Mesenchymal stem cell (in vitro differentiated cells and primary cell): ENCODE measurements around the gene RTEL1. TPM values are rescaled to one million over a fixed set of nuclear protein-coding genes. Genes with fewer than 3 reads are reported as not detected.

Experiments used
- DNase-seq: peaks from one replicate; pipeline ENCODE4 v3.0.0-alpha.2; 2013
- H2AFZ ChIP-seq: one replicate; pipeline ENCODE4 v1.6.1; 2013; ENCODE audit warnings: low read depth, mild to moderate bottlenecking, control low read depth, inconsistent platforms, low read length, moderate library complexity
- H2AK5ac ChIP-seq: 2 replicates; pipeline ENCODE4 v1.6.1; 2013; ENCODE audit warnings: low read length, moderate library complexity, mild to moderate bottlenecking, inconsistent platforms; ENCODE audit not compliant: severe bottlenecking
- H2BK120ac ChIP-seq: one replicate; pipeline ENCODE4 v1.6.1; 2013; ENCODE audit warnings: low read depth, mild to moderate bottlenecking, inconsistent platforms, low read length, moderate library complexity
- H2BK12ac ChIP-seq, 2 experiments: one replicate each; pipeline ENCODE4 v1.6.1; 2013; ENCODE audit warnings: inconsistent platforms in 2 of 2, low read length in 2 of 2, mild to moderate bottlenecking in 2 of 2, moderate library complexity in 2 of 2, control low read depth in 1 of 2
- H2BK15ac ChIP-seq: one replicate; pipeline ENCODE4 v1.6.1; 2013; ENCODE audit warnings: mild to moderate bottlenecking, low read depth, inconsistent platforms; ENCODE audit not compliant: poor library complexity, severe bottlenecking
- H2BK5ac ChIP-seq: 2 replicates; pipeline ENCODE4 v1.6.1; 2013; ENCODE audit warnings: low read depth, mild to moderate bottlenecking, low read length, control low read depth, inconsistent platforms; ENCODE audit not compliant: poor library complexity, severe bottlenecking
- H3K14ac ChIP-seq, 2 experiments: one replicate each; pipeline ENCODE4 v1.6.1; 2013; ENCODE audit warnings: inconsistent platforms in 2 of 2, low read length in 2 of 2, control low read depth in 1 of 2, mild to moderate bottlenecking in 1 of 2, moderate library complexity in 1 of 2
- H3K18ac ChIP-seq, 2 experiments: one replicate each; pipeline ENCODE4 v1.6.1; 2013; ENCODE audit warnings: inconsistent platforms in 2 of 2, low read length in 2 of 2, control low read depth in 1 of 2, low read depth in 1 of 2, mild to moderate bottlenecking in 1 of 2
- H3K23ac ChIP-seq, 2 experiments: one replicate each; pipeline ENCODE4 v1.6.1; 2013; ENCODE audit warnings: inconsistent platforms in 2 of 2, low read length in 2 of 2, mild to moderate bottlenecking in 2 of 2, moderate library complexity in 2 of 2, control low read depth in 1 of 2
- H3K27ac ChIP-seq: 2 replicates; pipeline ENCODE4 v1.5.1; 2013; ENCODE audit warnings: mild to moderate bottlenecking, moderate library complexity, low read length, control low read depth, inconsistent platforms; ENCODE audit not compliant: poor library complexity, severe bottlenecking
- H3K27me3 ChIP-seq, 2 experiments: 2 replicates each; pipeline versions ENCODE4 v1.6.1 to v1.7.0; 2013; ENCODE audit warnings: low read length in 2 of 2, mild to moderate bottlenecking in 2 of 2, moderate library complexity in 2 of 2, control low read depth in 1 of 2, inconsistent platforms in 1 of 2; ENCODE audit not compliant: control insufficient read depth in 1 of 2, insufficient read depth in 1 of 2
- H3K36me3 ChIP-seq, 2 experiments: 2 replicates each; pipeline versions ENCODE4 v1.6.1 to v1.7.0; 2013; ENCODE audit warnings: low read length in 2 of 2, control low read depth in 1 of 2, inconsistent platforms in 1 of 2, low read depth in 1 of 2, mild to moderate bottlenecking in 1 of 2; ENCODE audit not compliant: insufficient read depth in 2 of 2, control insufficient read depth in 1 of 2
- H3K4ac ChIP-seq, 2 experiments: one replicate each; pipeline ENCODE4 v1.6.1; 2013; ENCODE audit warnings: inconsistent platforms in 2 of 2, low read length in 2 of 2, mild to moderate bottlenecking in 2 of 2, moderate library complexity in 2 of 2, control low read depth in 1 of 2, low read depth in 1 of 2
- H3K4me1 ChIP-seq: 2 replicates; pipeline ENCODE4 v1.6.1; 2013; ENCODE audit warnings: low read depth, low read length, control low read depth; ENCODE audit not compliant: control insufficient read depth, insufficient read depth
- H3K4me2 ChIP-seq: 2 replicates; pipeline ENCODE4 v1.6.1; 2013; ENCODE audit warnings: low read length, mild to moderate bottlenecking, inconsistent platforms; ENCODE audit not compliant: poor library complexity, severe bottlenecking
- H3K4me3 ChIP-seq, 2 experiments: 2 replicates each; pipeline versions ENCODE4 v1.5.1 to v1.7.0; 2013; ENCODE audit warnings: low read length in 2 of 2, mild to moderate bottlenecking in 2 of 2, control low read depth in 1 of 2, low read depth in 1 of 2; ENCODE audit not compliant: insufficient read depth in 1 of 2
- H3K79me1 ChIP-seq: replicated peaks from 2 replicates; pipeline ENCODE4 v1.6.1; 2013; ENCODE audit warnings: mild to moderate bottlenecking, control low read depth, low read length, inconsistent platforms; ENCODE audit not compliant: poor library complexity, severe bottlenecking
- H3K9ac ChIP-seq: 2 replicates; pipeline ENCODE4 v1.7.0; 2013; ENCODE audit warnings: mild to moderate bottlenecking, low read length, moderate library complexity
- H3K9me3 ChIP-seq: 2 replicates; pipeline ENCODE4 v1.7.0; 2013; ENCODE audit warnings: mild to moderate bottlenecking, low read length; ENCODE audit not compliant: control insufficient read depth
- H4K8ac ChIP-seq: one replicate; pipeline ENCODE4 v1.6.1; 2013; ENCODE audit warnings: inconsistent platforms, mild to moderate bottlenecking, low read length, moderate library complexity
- H4K91ac ChIP-seq: one replicate; pipeline ENCODE4 v1.6.1; 2013; ENCODE audit warnings: mild to moderate bottlenecking, low read length, inconsistent platforms
- WGBS: methylation state at CpG from one replicate; pipeline ENCODE4 v1.1.7; 2013; ENCODE audit warnings: mixed read lengths; 5-methylcytosine and 5-hydroxymethylcytosine counted together
- small RNA-seq: library from polyadenylated mRNA; stranded (forward); fragments of <200 nt; extraction: miRNeasy Mini kit (QIAGEN cat#:217004); gene quantifications from one replicate; pipeline ENCODE3, GENCODE V24; 2013; ENCODE audit warnings: low read depth

RTEL1 gene

GRCh38 chr20:63744158-63744557 is 86.0 kb downstream of the RTEL1 start:
- no peak overlapping the region for H4K91ac ChIP-seq
- H3K9me3 ChIP-seq, result no peaks in the 10 kb centered on the region
- no peak overlapping the region for H3K14ac ChIP-seq
- no peak overlapping the region for H2BK15ac ChIP-seq
- no peak overlapping the region for H2BK120ac ChIP-seq
- no peak overlapping the region for H4K8ac ChIP-seq
- no peak overlapping the region for H3K9ac ChIP-seq
- peaks cover 10% of the 10 kb centered on the region for H3K79me1 ChIP-seq
- no peak overlapping the region for H2BK12ac ChIP-seq
- no peak overlapping the region for H3K18ac ChIP-seq
- H3K4me1 ChIP-seq, result peaks cover 19% of the 10 kb centered on the region
- no peak overlapping the region for H3K4ac ChIP-seq
- no peak overlapping the region for H2AFZ ChIP-seq
- no peak overlapping the region for H2AK5ac ChIP-seq
- peaks cover 21 to 55% of the 10 kb centered on the region in 2 experiments for H3K36me3 ChIP-seq
- no peak overlapping the region for H3K27ac ChIP-seq
- H3K23ac ChIP-seq, result no peak overlapping the region
- H3K4me3 ChIP-seq, result no peak overlapping the region
- no peak overlapping the region for H3K4me2 ChIP-seq
- WGBS, result 90% methylated on average over 4 of the region's 4 CpGs
- H2BK5ac ChIP-seq, result no peak overlapping the region
- no peak for DNase-seq
- H3K27me3 ChIP-seq, result no peaks in the 10 kb centered on the region

GRCh38 chr20:63744574-63745423 is 86.7 kb downstream of the RTEL1 start:
- no peak for DNase-seq
- 91% methylated on average over 25 of the region's 25 CpGs for WGBS
- Histone ChIP-seq H3K4me1 (peaks cover 17% of the 10 kb centered on the region), H2AK5ac (no peak overlapping the region), H2AFZ (no peak overlapping the region), H3K79me1 (peaks cover 10% of the 10 kb centered on the region), H3K4me2 (no peak overlapping the region), H3K4ac (no peak overlapping the region), H3K4me3 (no peak overlapping the region), H3K36me3 (peaks cover 21 to 58% of the 10 kb centered on the region in 2 experiments), H3K9ac (no peak overlapping the region), H4K91ac (no peak overlapping the region), H2BK15ac (no peak overlapping the region), H3K14ac (no peak overlapping the region), H3K27ac (no peak overlapping the region), H3K23ac (no peak overlapping the region), H3K18ac (no peak overlapping the region), H3K27me3 (no peaks in the 10 kb centered on the region), H2BK12ac (no peak overlapping the region), H4K8ac (no peak overlapping the region), H2BK120ac (no peak overlapping the region), H3K9me3 (no peaks in the 10 kb centered on the region), H2BK5ac (no peak overlapping the region)

GRCh38 chr20:63745424-63745805 is 87.3 kb downstream of the RTEL1 start:
- Histone ChIP-seq H2BK15ac (no peak overlapping the region), H3K4me2 (no peak overlapping the region), H3K4ac (no peak overlapping the region), H3K27ac (no peak overlapping the region), H4K8ac (no peak overlapping the region), H2BK120ac (no peak overlapping the region), H4K91ac (no peak overlapping the region), H3K27me3 (no peaks in the 10 kb centered on the region), H3K4me3 (no peak overlapping the region), H3K9ac (no peak overlapping the region), H2AFZ (no peak overlapping the region), H3K36me3 (peaks cover 21 to 62% of the 10 kb centered on the region in 2 experiments), H3K14ac (no peak overlapping the region), H2BK5ac (no peak overlapping the region), H3K23ac (no peak overlapping the region), H2BK12ac (no peak overlapping the region), H3K18ac (no peak overlapping the region), H3K79me1 (peaks cover 10% of the 10 kb centered on the region), H3K4me1 (peaks cover 17% of the 10 kb centered on the region), H3K9me3 (no peaks in the 10 kb centered on the region), H2AK5ac (no peak overlapping the region)
- DNase-seq, result no peak
- WGBS, result 87% methylated on average over 15 of the region's 15 CpGs

Small RNAs within 50 kb of the gene (small RNA-seq; reads per million reads assigned to genes)
- gene LIME1 (not detected), gene TNFRSF6B (not detected)
